Measurements from ENCODE around the gene PIP5KL1. TPM values are rescaled to one million over a fixed set of nuclear protein-coding genes. Genes with fewer than 3 reads are reported as not detected.

Gene PIP5KL1
- total and polyA plus RNA-seq, 2 of the 4 experiments (the other 2 are of a cell fraction) = 0.36 to 3.6 TPM

GRCh38 chr9:127908660-127908926, 22.0 kb downstream of the PIP5KL1 start:
- ChIA-PET POLR2A (ENCODE audit: unreplicated experiment) (no interaction called here), CTCF (no interaction called here)
- Histone ChIP-seq H2BK20ac (ENCODE audit: low read depth, low read length) (no peak overlapping the region), H4K8ac (ENCODE audit: low read depth in 2 of 2, low read length in 2 of 2) (no peak overlapping the region), H3K14ac (replicated peaks; ENCODE audit: low read depth, low read length) (no peak overlapping the region), H3K23ac (ENCODE audit: low read depth, low read length) (no peak overlapping the region), H3K27me3 (ENCODE audit: control insufficient read depth, insufficient read depth, low read length) (no peaks in the 10 kb centered on the region), H3K79me1 (ENCODE audit: low read depth in 1 of 2, low read length in 2 of 2) (peaks cover 0 to 3% of the 10 kb centered on the region in 2 experiments; a peak in 1 of 4 replicates), H3K18ac (ENCODE audit: low read depth, low read length) (no peak overlapping the region), H3K56ac (ENCODE audit: extremely low read depth, insufficient read depth, low read length) (no peak overlapping the region), H4K91ac (ENCODE audit: insufficient read depth, low read depth, low read length) (no peak overlapping the region), H2AK5ac (ENCODE audit: low read depth, low read length) (no peak overlapping the region), H3K36me3 (ENCODE audit: control insufficient read depth, insufficient read depth, low read length) (peaks cover 27% of the 10 kb centered on the region), H3K9ac (ENCODE audit: low read depth, low read length) (no peak overlapping the region), H2BK5ac (ENCODE audit: low read depth, low read length, poor library complexity, severe bottlenecking) (no peak overlapping the region), H3K4me1 (ENCODE audit: control insufficient read depth, insufficient read depth, low read length) (peaks cover 11% of the 10 kb centered on the region), H4K20me1 (ENCODE audit: insufficient read depth, low read length) (no peaks in the 10 kb centered on the region), H4K5ac (ENCODE audit: low read depth, low read length) (no peak overlapping the region), H3K27ac (ENCODE audit: insufficient read depth, low read length) (no peak overlapping the region), H2BK120ac (ENCODE audit: low read depth, low read length) (no peak overlapping the region), H2AK9ac (replicated peaks; ENCODE audit: low read depth, low read length, poor library complexity) (peak overlapping the region; percentile 37), H3K4me3 (ENCODE audit: insufficient read depth, low read depth, low read length) (no peak overlapping the region), H3K9me3 (ENCODE audit: control insufficient read depth, insufficient read depth, low read length) (no peaks in the 10 kb centered on the region), H3K4ac (ENCODE audit: low read depth, low read length) (no peak overlapping the region), H3K9me1 (ENCODE audit: insufficient read depth, low read length) (no peaks in the 10 kb centered on the region), H3K4me2 (ENCODE audit: low read depth, low read length) (no peak overlapping the region), H2BK15ac (ENCODE audit: low read depth, low read length) (no peak overlapping the region), H2AFZ (replicated peaks; ENCODE audit: low read length, poor library complexity) (no peak overlapping the region)
- 100% methylated on average over 3 of the region's 10 CpGs; no CpG with 5 or more reads in 1 of the 2 experiments for WGBS, 2 experiments (ENCODE audit: extremely low coverage in 2 of 2, insufficient read length in 1 of 2)
- DNase-seq (no peak), ATAC-seq (ENCODE audit: low read depth) (no peak)
- no TSS peak for BruUV-seq (replicated peaks)
- TF ChIP-seq RCOR1 (IDR thresholded peaks at IDR 0.05; ENCODE audit: insufficient replicate concordance, low read length) = no peak
- intact Hi-C loops (cut with micrococcal nuclease) (no loop called here), dilution Hi-C loops (cut with HindIII; ENCODE audit: low sequenced_read_pairs, unreplicated experiment) (no loop called here), in situ Hi-C loops (cut with MboI; ENCODE audit: low sequenced_read_pairs) (no loop called here)

Measured in IMR-90 (cell line).